GM23248 (cell line): Measurements from ENCODE around the gene SEMA6A. TPM values are rescaled to one million over a fixed set of nuclear protein-coding genes. Genes with fewer than 3 reads are reported as not detected.

Source experiments
- DNase-seq: peaks from one replicate; pipeline ENCODE4 v3.0.0-alpha.2; 2015
- H2AFZ ChIP-seq: fragments of 200-600 bp; sonication (generic); 2 replicates; pipeline ENCODE4 v1.6.1; 2016; ENCODE audit warnings: antibody characterized with exemption
- H3F3A ChIP-seq: fragments of 200-600 bp; sonication (generic); 2 replicates; pipeline ENCODE4 v1.6.1; 2016; ENCODE audit warnings: mild to moderate bottlenecking, antibody characterized with exemption, mixed run types; ENCODE audit not compliant: insufficient read depth
- H3K27ac ChIP-seq: fragments of 200-600 bp; sonication (generic); 2 replicates; pipeline ENCODE4 v1.5.1; 2016; ENCODE audit warnings: mild to moderate bottlenecking
- H3K27me3 ChIP-seq: fragments of 200-600 bp; sonication (generic); replicated peaks from 2 replicates; pipeline ENCODE4 v1.6.1; 2016; ENCODE audit warnings: mild to moderate bottlenecking; ENCODE audit not compliant: insufficient read depth
- H3K36me3 ChIP-seq: fragments of 200-600 bp; sonication (generic); 2 replicates; pipeline ENCODE4 v1.6.1; 2016; ENCODE audit warnings: low read depth, mild to moderate bottlenecking
- H3K4me1 ChIP-seq: fragments of 200-600 bp; sonication (generic); 2 replicates; pipeline ENCODE4 v1.6.1; 2016; ENCODE audit warnings: mild to moderate bottlenecking; ENCODE audit not compliant: insufficient read depth
- H3K4me2 ChIP-seq: fragments of 200-600 bp; sonication (generic); one replicate; pipeline ENCODE4 v1.6.1; 2016; ENCODE audit warnings: mild to moderate bottlenecking; ENCODE audit not compliant: unreplicated experiment
- H3K4me3 ChIP-seq: fragments of 200-600 bp; sonication (generic); 2 replicates; pipeline ENCODE4 v1.5.1; 2016; ENCODE audit warnings: mild to moderate bottlenecking
- H3K79me2 ChIP-seq: fragments of 200-600 bp; sonication (generic); 2 replicates; pipeline ENCODE4 v1.6.1; 2016; ENCODE audit warnings: mild to moderate bottlenecking; ENCODE audit not compliant: insufficient read depth
- H3K9ac ChIP-seq: fragments of 200-600 bp; sonication (generic); 2 replicates; pipeline ENCODE4 v1.6.1; 2016; ENCODE audit warnings: mild to moderate bottlenecking
- H3K9me2 ChIP-seq: fragments of 200-600 bp; sonication (generic); 2 replicates; pipeline ENCODE4 v1.6.1; 2016; ENCODE audit warnings: mixed run types, mild to moderate bottlenecking, moderate library complexity; ENCODE audit not compliant: insufficient read depth
- H3K9me3 ChIP-seq: fragments of 200-600 bp; sonication (generic); one replicate; pipeline ENCODE4 v1.6.1; 2017; ENCODE audit warnings: low read depth
- H4K20me1 ChIP-seq: fragments of 200-600 bp; sonication (generic); 2 replicates; pipeline ENCODE4 v1.6.0; 2016; ENCODE audit not compliant: insufficient read depth
- EZH2 ChIP-seq: fragments of 200-600 bp; sonication (generic); IDR thresholded peaks from 2 replicates; pipeline ENCODE4 v1.6.1; 2018; ENCODE audit warnings: antibody characterized with exemption, mild to moderate bottlenecking; ENCODE audit not compliant: insufficient read depth, poor library complexity, severe bottlenecking
- EZH2phosphoT487 ChIP-seq: fragments of 200-600 bp; sonication (generic); IDR thresholded peaks from 2 replicates; pipeline ENCODE4 v1.6.1; 2018; ENCODE audit warnings: antibody characterized with exemption, moderate library complexity, mild to moderate bottlenecking, low read depth; ENCODE audit not compliant: insufficient read depth
- WGBS, 2 experiments: methylation state at CpG; one replicate each; pipeline ENCODE4 v1.1.6; 2015 to 2017; ENCODE audit warnings: low lambda C conversion rate in 2 of 2, low coverage in 1 of 2; ENCODE audit errors: missing lambda C conversion rate in 2 of 2; 5-methylcytosine and 5-hydroxymethylcytosine counted together
- in situ Hi-C: fragments of 300-500 bp; cut with MboI; formaldehyde crosslinking; loops from 2 replicates; pipeline ENCODE4 v1.15.0; 2020
- polyA plus RNA-seq: library from polyadenylated mRNA; unstranded; fragments of >200 nt; fragmentation: Nextera tagmentation; extraction: Ambion mirVana; gene quantifications from 2 replicates; pipeline ENCODE4 v1.2.1, GENCODE V29; 2016
- total RNA-seq: library from RNA; depleted of rRNA; stranded (reverse); fragments of >200 nt; shearing (Covaris generic); gene quantifications from 2 replicates; pipeline ENCODE4 v1.2.3, GENCODE V29; 2014

Gene SEMA6A
- total and polyA plus RNA-seq, 2 experiments from 2014 or later = under 0.01 to 0.79 TPM

DNA sequence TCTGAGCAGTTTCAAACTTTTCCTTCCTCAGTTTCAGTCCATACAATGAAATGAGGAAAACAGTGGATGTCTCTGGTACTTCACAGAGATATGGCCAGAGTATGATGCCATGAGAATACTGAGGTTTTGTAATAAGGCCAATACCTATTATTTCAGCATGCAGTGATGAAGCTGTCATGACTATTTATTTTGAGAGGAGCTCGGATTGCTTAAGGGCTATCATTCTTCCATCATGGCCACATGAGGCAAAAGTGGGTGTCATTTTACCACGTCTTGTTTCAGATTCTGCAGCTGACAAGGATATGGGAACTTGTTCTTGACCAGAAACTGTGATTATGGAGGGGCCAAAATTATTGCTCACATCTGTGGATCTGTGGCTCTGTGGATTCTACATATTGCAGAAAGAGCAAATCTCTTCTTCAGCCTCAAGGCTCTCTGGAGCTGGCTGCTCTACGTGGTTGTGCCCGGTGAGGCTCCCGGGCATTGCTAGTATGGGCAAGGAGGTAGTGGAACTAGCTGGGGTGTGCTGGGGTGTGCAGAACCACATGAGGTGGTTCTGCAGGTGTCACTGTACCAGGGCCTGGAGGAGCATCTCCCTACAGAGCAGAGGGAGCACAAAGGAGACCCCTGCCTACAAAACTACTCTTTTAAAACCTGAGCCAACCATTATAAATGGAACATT, 180.3 kb downstream of the SEMA6A start:
- no peaks in the 10 kb centered on the region for H3K9me3 ChIP-seq
- no peaks in the 10 kb centered on the region for H3K79me2 ChIP-seq
- no peak overlapping the region for H3K4me3 ChIP-seq
- H3K9me2 ChIP-seq = no peaks in the 10 kb centered on the region
- H3K36me3 ChIP-seq = no peaks in the 10 kb centered on the region
- 86 to 89% methylated on average over 5 of the region's 5 CpGs for WGBS, 2 experiments
- no peak for DNase-seq
- TF ChIP-seq EZH2phosphoT487 (no peak), EZH2 (no peak)
- H3K4me2 ChIP-seq = no peak overlapping the region
- H3K4me1 ChIP-seq = no peaks in the 10 kb centered on the region
- in situ Hi-C loops = no loop called here
- H3K27me3 ChIP-seq = no peaks in the 10 kb centered on the region
- H3F3A ChIP-seq = no peaks in the 10 kb centered on the region
- no peaks in the 10 kb centered on the region for H4K20me1 ChIP-seq
- H2AFZ ChIP-seq = no peak overlapping the region
- H3K27ac ChIP-seq = no peak overlapping the region
- no peak overlapping the region for H3K9ac ChIP-seq
